HCT116 (cell line): ENCODE measurements around the gene PARP8. TPM values are rescaled to one million over a fixed set of nuclear protein-coding genes. Genes with fewer than 3 reads are reported as not detected.

Experiments used
- ATAC-seq: fragments of 200-7000 bp; cut with Tn5 transposase; 2 replicates; pipeline ENCODE4 v1.9.1; 2020; ENCODE audit warnings: mild to moderate bottlenecking, moderate library complexity
- BruUV-seq: library from RNA; stranded (reverse); fragments of 400-500 nt; replicated peaks from 2 replicates; lab custom pipeline; 2021; lab: Mats Ljungman, UMichigan
- CTCF ChIA-PET: fragments of 300-600 bp; sonication (Branson Sonifier 250); formaldehyde crosslinking; loops from one replicate; lab custom pipeline; 2021; ENCODE audit warnings: antibody characterized with exemption; lab: Charles Lee
- POLR2A ChIA-PET: fragments of 300-600, 350-600 bp; sonication (Branson Sonifier 250); formaldehyde crosslinking; loops from one replicate; lab custom pipeline; 2021; ENCODE audit warnings: antibody characterized with exemption; lab: Charles Lee
- RAD21 ChIA-PET, 2 experiments: fragments of 300-600 bp; sonication (Branson Sonifier 250); formaldehyde crosslinking; loops; one replicate each; lab custom pipeline; 2023; ENCODE audit warnings: low total read pairs in 2 of 2; ENCODE audit not compliant: uncharacterized antibody in 2 of 2, unreplicated experiment in 2 of 2, low non-redundant PET in 1 of 2; lab: Charles Lee
- DNase-seq: peaks from one replicate; pipeline ENCODE4 v3.0.0-alpha.2; 2010; ENCODE audit warnings: low read depth, low spot score
- H2AFZ ChIP-seq: fragments of 200-600 bp; shearing (Covaris generic), sonication (generic); 2 replicates; pipeline ENCODE4 v1.6.1; 2017; ENCODE audit warnings: low read depth, mixed run types, mixed read lengths, antibody characterized with exemption, low read length; ENCODE audit not compliant: poor library complexity, severe bottlenecking
- H3K27ac ChIP-seq: 2 replicates; pipeline ENCODE4 v1.5.1; 2012; ENCODE audit warnings: low read depth, low read length
- H3K27me3 ChIP-seq: fragments of 200-600 bp; sonication (generic); 2 replicates; pipeline ENCODE4 v1.6.1; 2016; ENCODE audit warnings: mixed run types, low read length, mixed read lengths; ENCODE audit not compliant: insufficient read depth
- H3K36me3 ChIP-seq, 2 experiments: fragments of 200-500 bp in 1 of 2; fragments of 200-600 bp in 1 of 2; sonication (Bioruptor generic) in 1 of 2; sonication (generic) in 1 of 2; 2 replicates each; pipeline versions ENCODE4 v1.5.1 to v1.6.1; 2014 to 2016; ENCODE audit warnings: low read length in 2 of 2, inconsistent platforms in 1 of 2, mixed read lengths in 1 of 2, mixed run types in 1 of 2; ENCODE audit not compliant: insufficient read depth in 2 of 2, control insufficient read depth in 1 of 2
- H3K4me1 ChIP-seq, 2 experiments: fragments of 200-600 bp in 1 of 2; sonication (generic) in 1 of 2; 2 replicates each; pipeline versions ENCODE4 v1.5.1 to v1.6.1; 2012 to 2017; ENCODE audit warnings: low read length in 2 of 2, inconsistent platforms in 1 of 2, mild to moderate bottlenecking in 1 of 2, mixed read lengths in 1 of 2, mixed run types in 1 of 2, moderate library complexity in 1 of 2; ENCODE audit not compliant: insufficient read depth in 2 of 2, control insufficient read depth in 1 of 2
- H3K4me2 ChIP-seq: fragments of 200-600 bp; sonication (generic); 2 replicates; pipeline ENCODE4 v1.6.1; 2017; ENCODE audit warnings: mixed run types, low read length, mixed read lengths
- H3K4me3 ChIP-seq, 2 experiments: fragments of 200-600 bp in 1 of 2; sonication (generic) in 1 of 2; replicated peaks in 1 of 2; 2 replicates each; pipeline ENCODE4 v1.5.1; 2011 to 2016; ENCODE audit warnings: low read length in 2 of 2, control low read depth in 1 of 2, low read depth in 1 of 2, mild to moderate bottlenecking in 1 of 2, mixed read lengths in 1 of 2, mixed run types in 1 of 2
- H3K79me2 ChIP-seq: fragments of 200-600 bp; sonication (generic); 2 replicates; pipeline ENCODE4 v1.6.1; 2017; ENCODE audit warnings: mild to moderate bottlenecking, mixed run types, low read length, moderate library complexity, mixed read lengths; ENCODE audit not compliant: insufficient read depth
- H3K9ac ChIP-seq: fragments of 200-600 bp; sonication (generic); 2 replicates; pipeline ENCODE4 v1.6.1; 2016; ENCODE audit warnings: low read length, mixed read lengths
- H3K9me2 ChIP-seq: fragments of 200-600 bp; sonication (generic), shearing (Covaris generic); 2 replicates; pipeline ENCODE4 v1.6.1; 2017; ENCODE audit warnings: mixed run types, mild to moderate bottlenecking, moderate library complexity; ENCODE audit not compliant: insufficient read depth
- H3K9me3 ChIP-seq, 2 experiments: fragments of 200-500 bp in 1 of 2; fragments of 200-600 bp in 1 of 2; sonication (Bioruptor generic) in 1 of 2; sonication (generic) in 1 of 2; 2 replicates each; pipeline ENCODE4 v1.6.1; 2014 to 2017; ENCODE audit warnings: low read length in 2 of 2, mixed read lengths in 2 of 2, inconsistent platforms in 1 of 2, low read depth in 1 of 2, mild to moderate bottlenecking in 1 of 2, mixed run types in 1 of 2, moderate library complexity in 1 of 2; ENCODE audit not compliant: control insufficient read depth in 1 of 2, insufficient read depth in 1 of 2
- H4K20me1 ChIP-seq: fragments of 200-600 bp; sonication (generic), shearing (Covaris generic); 2 replicates; pipeline ENCODE4 v1.6.1; 2017; ENCODE audit warnings: mixed run types, mild to moderate bottlenecking, moderate library complexity; ENCODE audit not compliant: insufficient read depth
- CBX3 ChIP-seq: IDR thresholded peaks from 2 replicates; pipeline ENCODE4 v1.6.1; 2012; ENCODE audit warnings: low read depth
- CEBPB ChIP-seq: IDR thresholded peaks from 2 replicates; pipeline ENCODE4 v1.6.1; 2012; ENCODE audit warnings: low read depth
- ELF1 ChIP-seq: IDR thresholded peaks from 2 replicates; pipeline ENCODE4 v1.6.1; 2012; ENCODE audit warnings: low read depth, borderline replicate concordance
- EZH2phosphoT487 ChIP-seq: fragments of 200-600 bp; IDR thresholded peaks from 2 replicates; pipeline ENCODE4 v1.6.1; 2018; ENCODE audit warnings: antibody characterized with exemption, borderline replicate concordance
- FOSL1 ChIP-seq: IDR thresholded peaks from 2 replicates; pipeline ENCODE4 v1.6.1; 2012; ENCODE audit warnings: low read depth
- JUND ChIP-seq: IDR thresholded peaks from 2 replicates; pipeline ENCODE4 v1.6.1; 2012
- POLR2A ChIP-seq: IDR thresholded peaks from 2 replicates; pipeline ENCODE4 v1.7.0; 2011; ENCODE audit warnings: borderline replicate concordance; ENCODE audit not compliant: insufficient read depth, insufficient read length; ENCODE audit errors: extremely low read depth
- POLR2AphosphoS5 ChIP-seq: IDR thresholded peaks from 2 replicates; pipeline ENCODE4 v1.6.1; 2011; ENCODE audit warnings: mild to moderate bottlenecking, low read depth, low read length, moderate library complexity
- RAD21 ChIP-seq: IDR thresholded peaks from 2 replicates; pipeline ENCODE4 v1.6.1; 2012; ENCODE audit warnings: low read depth, mild to moderate bottlenecking
- SIN3A ChIP-seq: IDR thresholded peaks from 2 replicates; pipeline ENCODE4 v1.6.1; 2012; ENCODE audit warnings: low read depth
- SP1 ChIP-seq: IDR thresholded peaks from 2 replicates; pipeline ENCODE4 v1.6.1; 2012; ENCODE audit warnings: low read depth
- TCF7L2 ChIP-seq: IDR thresholded peaks from 2 replicates; pipeline ENCODE4 v1.7.0; 2011; ENCODE audit warnings: borderline replicate concordance, inconsistent platforms; ENCODE audit not compliant: insufficient read depth, insufficient read length; ENCODE audit errors: extremely low read depth
- YY1 ChIP-seq: IDR thresholded peaks from 2 replicates; pipeline ENCODE4 v1.6.1; 2011; ENCODE audit warnings: low read length, low read depth, moderate library complexity, mild to moderate bottlenecking; ENCODE audit not compliant: insufficient replicate concordance; ENCODE audit errors: extremely low read depth
- ZFX ChIP-seq: fragments of 450-650 bp; IDR thresholded peaks from 2 replicates; pipeline ENCODE4 v1.6.1; 2017
- ZNF274 ChIP-seq: fragments of 200-500 bp; sonication (Bioruptor generic); IDR thresholded peaks from 2 replicates; pipeline ENCODE4 v1.6.1; 2014; ENCODE audit warnings: mild to moderate bottlenecking, low read depth, low read length, inconsistent platforms
- intact Hi-C: fragments of 100-400 bp; cut with micrococcal nuclease; formaldehyde crosslinking; loops from 2 replicates; pipeline ENCODE4 v1.10.0; 2022
- total RNA-seq: library from RNA; stranded (reverse); gene quantifications from one replicate; pipeline ENCODE4 v1.2.1, GENCODE V29; 2021; ENCODE audit not compliant: unreplicated experiment
- TF ChIP-seq, protein P1 (sequence below): IDR thresholded peaks from 2 replicates; pipeline ENCODE4 v1.6.1; 2012
- TF ChIP-seq, protein P2 (sequence below), 3 experiments: fragments of 200-600 bp in 1 of 3; sonication (generic) in 1 of 3; IDR thresholded peaks in 2 of 3; conservative IDR thresholded peaks in 1 of 3; 2 replicates each; pipeline ENCODE4 v1.5.1; 2012 to 2017; ENCODE audit warnings: low read depth in 2 of 3, low read length in 2 of 3, antibody characterized with exemption in 1 of 3, borderline replicate concordance in 1 of 3, control low read depth in 1 of 3, mild to moderate bottlenecking in 1 of 3, mixed read lengths in 1 of 3, mixed run types in 1 of 3, moderate library complexity in 1 of 3; ENCODE audit not compliant: insufficient read depth in 1 of 3
- TF ChIP-seq, protein P3 (sequence below): IDR thresholded peaks from 2 replicates; pipeline ENCODE4 v1.6.1; 2012; ENCODE audit warnings: low read depth

The PARP8 gene
- total RNA-seq, 1 experiment from 2014 or later: 19.0 TPM

- no peaks in the 10 kb centered on the region for H3K4me1 ChIP-seq
- H3K27me3 ChIP-seq: no peaks in the 10 kb centered on the region
- ChIA-PET RAD21 (no interaction called here), POLR2A (interaction anchor here (0.6 kb wide), 1 partner anchor 26 kb away, joined by 3 read pairs; no protein-coding TSS in a partner anchor)
- ATAC-seq (peak; percentile 86), DNase-seq (peak; percentile 32)
- no peak overlapping the region for H3K27ac ChIP-seq
- H3K36me3 ChIP-seq: no peaks in the 10 kb centered on the region
- no peaks in the 10 kb centered on the region for H3K79me2 ChIP-seq
- intact Hi-C loops: loop anchor here (5.0 kb wide), 1 partner anchor 239 kb away; no protein-coding TSS in a partner anchor
- no peak overlapping the region for H3K4me3 ChIP-seq
- no peak overlapping the region for H2AFZ ChIP-seq
- H3K9me3 ChIP-seq: no peaks in the 10 kb centered on the region
- no peak overlapping the region for H3K4me2 ChIP-seq
- H4K20me1 ChIP-seq: no peaks in the 10 kb centered on the region
- TSS peak; percentile 19 for BruUV-seq
- TF ChIP-seq CEBPB (no peak), SIN3A (no peak), ELF1 (no peak), JUND (no peak), YY1 (no peak), FOSL1 (no peak), ZNF274 (no peak), POLR2A (no peak), CBX3 (no peak), POLR2AphosphoS5 (no peak), TCF7L2 (no peak), SP1 (no peak), EZH2phosphoT487 (no peak), RAD21 (peak; percentile 73), ZFX (no peak)
- TF ChIP-seq, protein P1, sequence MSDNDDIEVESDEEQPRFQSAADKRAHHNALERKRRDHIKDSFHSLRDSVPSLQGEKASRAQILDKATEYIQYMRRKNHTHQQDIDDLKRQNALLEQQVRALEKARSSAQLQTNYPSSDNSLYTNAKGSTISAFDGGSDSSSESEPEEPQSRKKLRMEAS: no peak
- TF ChIP-seq, protein P2, sequence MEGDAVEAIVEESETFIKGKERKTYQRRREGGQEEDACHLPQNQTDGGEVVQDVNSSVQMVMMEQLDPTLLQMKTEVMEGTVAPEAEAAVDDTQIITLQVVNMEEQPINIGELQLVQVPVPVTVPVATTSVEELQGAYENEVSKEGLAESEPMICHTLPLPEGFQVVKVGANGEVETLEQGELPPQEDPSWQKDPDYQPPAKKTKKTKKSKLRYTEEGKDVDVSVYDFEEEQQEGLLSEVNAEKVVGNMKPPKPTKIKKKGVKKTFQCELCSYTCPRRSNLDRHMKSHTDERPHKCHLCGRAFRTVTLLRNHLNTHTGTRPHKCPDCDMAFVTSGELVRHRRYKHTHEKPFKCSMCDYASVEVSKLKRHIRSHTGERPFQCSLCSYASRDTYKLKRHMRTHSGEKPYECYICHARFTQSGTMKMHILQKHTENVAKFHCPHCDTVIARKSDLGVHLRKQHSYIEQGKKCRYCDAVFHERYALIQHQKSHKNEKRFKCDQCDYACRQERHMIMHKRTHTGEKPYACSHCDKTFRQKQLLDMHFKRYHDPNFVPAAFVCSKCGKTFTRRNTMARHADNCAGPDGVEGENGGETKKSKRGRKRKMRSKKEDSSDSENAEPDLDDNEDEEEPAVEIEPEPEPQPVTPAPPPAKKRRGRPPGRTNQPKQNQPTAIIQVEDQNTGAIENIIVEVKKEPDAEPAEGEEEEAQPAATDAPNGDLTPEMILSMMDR (IDR thresholded peaks at IDR 0.05 in 2 of 3, conservative IDR thresholded peaks at IDR 0.05 in 1 of 3; ENCODE audit: borderline replicate concordance in 1 of 3, insufficient read depth in 1 of 3, low read depth in 2 of 3, low read length in 2 of 3): peak; percentile 22 to 82 (median 75); a peak in 4 of 6 replicates
- TF ChIP-seq, protein P3, sequence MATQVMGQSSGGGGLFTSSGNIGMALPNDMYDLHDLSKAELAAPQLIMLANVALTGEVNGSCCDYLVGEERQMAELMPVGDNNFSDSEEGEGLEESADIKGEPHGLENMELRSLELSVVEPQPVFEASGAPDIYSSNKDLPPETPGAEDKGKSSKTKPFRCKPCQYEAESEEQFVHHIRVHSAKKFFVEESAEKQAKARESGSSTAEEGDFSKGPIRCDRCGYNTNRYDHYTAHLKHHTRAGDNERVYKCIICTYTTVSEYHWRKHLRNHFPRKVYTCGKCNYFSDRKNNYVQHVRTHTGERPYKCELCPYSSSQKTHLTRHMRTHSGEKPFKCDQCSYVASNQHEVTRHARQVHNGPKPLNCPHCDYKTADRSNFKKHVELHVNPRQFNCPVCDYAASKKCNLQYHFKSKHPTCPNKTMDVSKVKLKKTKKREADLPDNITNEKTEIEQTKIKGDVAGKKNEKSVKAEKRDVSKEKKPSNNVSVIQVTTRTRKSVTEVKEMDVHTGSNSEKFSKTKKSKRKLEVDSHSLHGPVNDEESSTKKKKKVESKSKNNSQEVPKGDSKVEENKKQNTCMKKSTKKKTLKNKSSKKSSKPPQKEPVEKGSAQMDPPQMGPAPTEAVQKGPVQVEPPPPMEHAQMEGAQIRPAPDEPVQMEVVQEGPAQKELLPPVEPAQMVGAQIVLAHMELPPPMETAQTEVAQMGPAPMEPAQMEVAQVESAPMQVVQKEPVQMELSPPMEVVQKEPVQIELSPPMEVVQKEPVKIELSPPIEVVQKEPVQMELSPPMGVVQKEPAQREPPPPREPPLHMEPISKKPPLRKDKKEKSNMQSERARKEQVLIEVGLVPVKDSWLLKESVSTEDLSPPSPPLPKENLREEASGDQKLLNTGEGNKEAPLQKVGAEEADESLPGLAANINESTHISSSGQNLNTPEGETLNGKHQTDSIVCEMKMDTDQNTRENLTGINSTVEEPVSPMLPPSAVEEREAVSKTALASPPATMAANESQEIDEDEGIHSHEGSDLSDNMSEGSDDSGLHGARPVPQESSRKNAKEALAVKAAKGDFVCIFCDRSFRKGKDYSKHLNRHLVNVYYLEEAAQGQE: no peak
- TF ChIP-seq, all 23 proteins: peak for 2
- H3K9ac ChIP-seq: no peak overlapping the region
- CTCF ChIA-PET: interaction anchor here (0.5 to 1.5 kb wide), 5 partner anchors 10 to 994 kb away, joined by 3 to 8 read pairs (median 3); no protein-coding TSS in a partner anchor
- no peaks in the 10 kb centered on the region for H3K9me2 ChIP-seq
Measured at GRCh38 chr5:50751064-50751657, 84.7 kb downstream of the PARP8 start.
